K562 (cell line): ENCODE results near the gene CSNK1D. TPM values are rescaled to one million over a fixed set of nuclear protein-coding genes. Genes with fewer than 3 reads are reported as not detected.

Experiments used
- ATAC-seq: fragments of 200-7000 bp; cut with Tn5 transposase; 3 replicates; pipeline ENCODE4 v1.9.1; 2020; ENCODE audit warnings: moderate library complexity
- BruUV-seq: library from RNA; stranded (reverse); fragments of 400-500 nt; replicated peaks from 2 replicates; lab custom pipeline; 2021; lab: Mats Ljungman, UMichigan
- CTCF ChIA-PET: fragments of 300-600 bp; formaldehyde crosslinking; extraction: SDS; loops from one replicate; lab custom pipeline; 2021; ENCODE audit warnings: low intra/inter-chr PET ratio; lab: Yijun Ruan, JAX
- POLR2A ChIA-PET: fragments of 300-600, 350-650 bp; sonication (Branson Sonifier 250); formaldehyde crosslinking; extraction: SDS; loops from one replicate; lab custom pipeline; 2021; ENCODE audit warnings: antibody characterized with exemption, inconsistent platforms; lab: Yijun Ruan, JAX
- DNase-seq, 4 experiments: peaks; one replicate each; pipeline versions ENCODE4 v3.0.0 to v3.0.0-alpha.2; 2011 to 2018; ENCODE audit warnings: low spot score in 3 of 4, mixed read lengths in 3 of 4; ENCODE audit errors: extremely low read depth in 1 of 4
- FAIRE-seq: peaks from 2 replicates; lab custom pipeline; 2011; peaks lifted over from hg19 to GRCh38; lab: Jason Lieb, UNC
- H2AFZ ChIP-seq: 2 replicates; pipeline ENCODE4 v1.6.0; 2011; ENCODE audit warnings: low read depth, low read length, control low read depth, inconsistent platforms
- H3K27ac ChIP-seq: fragments of 200-600 bp; 3 replicates; pipeline ENCODE4 v1.8.0; 2011; ENCODE audit warnings: low read depth, mild to moderate bottlenecking, control low read depth, inconsistent platforms, low read length, moderate library complexity, mixed read lengths; ENCODE audit errors: extremely low read depth
- H3K27me3 ChIP-seq, 2 experiments: fragments of 300-600 bp in 1 of 2; 2 replicates in 1 of 2; 3 replicates in 1 of 2; pipeline versions ENCODE4 v1.6.0 to v1.8.0; 2011; ENCODE audit warnings: inconsistent platforms in 2 of 2, low read length in 2 of 2, mild to moderate bottlenecking in 1 of 2, mixed read lengths in 1 of 2, moderate library complexity in 1 of 2; ENCODE audit not compliant: control insufficient read depth in 2 of 2, insufficient read depth in 2 of 2
- H3K36me3 ChIP-seq: fragments of 300-600 bp; 3 replicates; pipeline ENCODE4 v1.8.0; 2011; ENCODE audit warnings: mild to moderate bottlenecking, low read length, inconsistent platforms; ENCODE audit not compliant: control insufficient read depth, insufficient read depth
- H3K4me1 ChIP-seq, 2 experiments: fragments of 200-600 bp in 1 of 2; replicated peaks in 1 of 2; 2 replicates in 1 of 2; 3 replicates in 1 of 2; pipeline versions ENCODE4 v1.5.1 to v1.8.0; 2011; ENCODE audit warnings: inconsistent platforms in 2 of 2, low read length in 2 of 2, mild to moderate bottlenecking in 1 of 2, mixed read lengths in 1 of 2, moderate library complexity in 1 of 2; ENCODE audit not compliant: control insufficient read depth in 2 of 2, insufficient read depth in 2 of 2
- H3K4me2 ChIP-seq: 2 replicates; pipeline ENCODE4 v1.6.1; 2011; ENCODE audit warnings: low read length, control low read depth, inconsistent platforms, mixed read lengths; ENCODE audit not compliant: insufficient read depth
- H3K4me3 ChIP-seq: fragments of 200-600 bp; sonication (generic), shearing (Covaris generic); 2 replicates; pipeline ENCODE4 v1.5.1; 2016; ENCODE audit warnings: control low read depth, inconsistent platforms
- H3K79me2 ChIP-seq: fragments of 200-600 bp; 3 replicates; pipeline ENCODE4 v1.8.0; 2011; ENCODE audit warnings: low read length, inconsistent platforms; ENCODE audit not compliant: control insufficient read depth, insufficient read depth
- H3K9ac ChIP-seq, 2 experiments: 2 replicates each; pipeline versions ENCODE4 v1.6.0 to v1.6.1; 2011; ENCODE audit warnings: low read depth in 2 of 2, low read length in 2 of 2, control low read depth in 1 of 2, inconsistent platforms in 1 of 2, mild to moderate bottlenecking in 1 of 2, mixed read lengths in 1 of 2; ENCODE audit not compliant: insufficient read depth in 1 of 2
- H3K9me1 ChIP-seq: one replicate; pipeline ENCODE4 v1.6.0; 2011; ENCODE audit warnings: inconsistent platforms, mild to moderate bottlenecking, low read length, moderate library complexity; ENCODE audit not compliant: control insufficient read depth, insufficient read depth
- H3K9me3 ChIP-seq: replicated peaks from 2 replicates; pipeline ENCODE4 v1.5.1; 2011; ENCODE audit warnings: low read depth, low read length, inconsistent platforms; ENCODE audit not compliant: control insufficient read depth, insufficient read depth
- H4K20me1 ChIP-seq: replicated peaks from 2 replicates; pipeline ENCODE4 v1.6.1; 2011; ENCODE audit warnings: low read length, inconsistent platforms, mixed read lengths; ENCODE audit not compliant: control insufficient read depth, insufficient read depth
- ELF2 ChIP-seq: fragments of 250-450 bp; sonication (Bioruptor Pico); IDR thresholded peaks from 2 replicates; pipeline ENCODE4 v1.5.0; 2021; ENCODE audit warnings: mild to moderate bottlenecking
- ESRRA ChIP-seq: fragments of 450-650 bp; IDR thresholded peaks from 2 replicates; pipeline ENCODE4 v1.6.1; 2014; ENCODE audit warnings: low read depth, mild to moderate bottlenecking, moderate library complexity, borderline replicate concordance
- FOSL1 ChIP-seq: fragments of 200-800 bp; sonication (Bioruptor generic); conservative IDR thresholded peaks from 2 replicates; pipeline ENCODE4 v1.6.1; 2016; ENCODE audit warnings: missing genetic modification characterization, missing compliant biosample characterization
- HCFC1 ChIP-seq: IDR thresholded peaks from 2 replicates; pipeline ENCODE4 v1.6.1; 2012; ENCODE audit warnings: low read depth, low read length, improper control_type of control experiment
- HMG20A ChIP-seq: fragments of 450-650 bp; formaldehyde crosslinking; conservative IDR thresholded peaks from 2 replicates; pipeline ENCODE4 v1.4.0; 2020; ENCODE audit warnings: mild to moderate bottlenecking, mixed read lengths
- MAZ ChIP-seq, 2 experiments: fragments of 450-650 bp in 1 of 2; sonication (generic) in 1 of 2; formaldehyde crosslinking; IDR thresholded peaks in 1 of 2; conservative IDR thresholded peaks in 1 of 2; 2 replicates each; pipeline versions ENCODE4 v1.4.0 to v1.5.0; 2020; ENCODE audit warnings: mild to moderate bottlenecking in 1 of 2, missing genetic modification reagents in 1 of 2
- POLR2G ChIP-seq: fragments of 200-400 bp; formaldehyde crosslinking; IDR thresholded peaks from 2 replicates; pipeline ENCODE4 v1.6.1; 2017; ENCODE audit warnings: low read depth, mild to moderate bottlenecking, antibody characterized with exemption, low read length, moderate library complexity
- RAD21 ChIP-seq, 2 experiments: fragments of 250-450 bp in 1 of 2; fragments of 450-650 bp in 1 of 2; sonication (Bioruptor Pico) in 1 of 2; formaldehyde crosslinking in 1 of 2; IDR thresholded peaks in 1 of 2; conservative IDR thresholded peaks in 1 of 2; 2 replicates each; pipeline versions ENCODE4 v1.4.0 to v1.8.0; 2020 to 2022; ENCODE audit warnings: mild to moderate bottlenecking in 2 of 2, moderate library complexity in 1 of 2
- RBFOX2 ChIP-seq: fragments of 200-400 bp; formaldehyde crosslinking; IDR thresholded peaks from 2 replicates; pipeline ENCODE4 v1.6.1; 2017; ENCODE audit warnings: low read depth, mild to moderate bottlenecking, low read length, moderate library complexity
- RCOR1 ChIP-seq, 2 experiments: IDR thresholded peaks; 2 replicates each; pipeline ENCODE4 v1.6.1; 2012; ENCODE audit warnings: low read depth in 2 of 2, low read length in 2 of 2, borderline replicate concordance in 1 of 2, improper control_type of control experiment in 1 of 2
- SMAD1 ChIP-seq: fragments of 150-350 bp; IDR thresholded peaks from 2 replicates; pipeline ENCODE4 v1.6.1; 2014; ENCODE audit warnings: low read length, low read depth; ENCODE audit not compliant: partially characterized antibody
- SMC3 ChIP-seq: conservative IDR thresholded peaks from 2 replicates; pipeline ENCODE4 v1.6.1; 2011; ENCODE audit warnings: low read depth, low read length, improper control_type of control experiment; ENCODE audit not compliant: insufficient read depth
- TAF7 ChIP-seq: fragments of 450-650 bp; IDR thresholded peaks from 2 replicates; pipeline ENCODE4 v1.6.1; 2016; ENCODE audit warnings: missing genetic modification characterization, missing compliant biosample characterization
- U2AF1 ChIP-seq: fragments of 200-400 bp; formaldehyde crosslinking; optimal IDR thresholded peaks from 2 replicates; pipeline ENCODE3; 2017; ENCODE audit warnings: mild to moderate bottlenecking, low read depth, low read length, moderate library complexity
- WGBS: fragments of 100-300 bp; shearing (Covaris generic); methylation state at CpG from one replicate; pipeline ENCODE4 v1.1.6; 2016; ENCODE audit warnings: low coverage, mixed read lengths; ENCODE audit not compliant: insufficient coverage; ENCODE audit errors: missing lambda C conversion rate; 5-methylcytosine and 5-hydroxymethylcytosine counted together
- in situ Hi-C: fragments of 300-500 bp; cut with MboI; formaldehyde crosslinking; loops from 4 replicates; pipeline ENCODE4 v1.15.0; 2018; ENCODE audit warnings: inconsistent platforms, mixed read lengths
- intact Hi-C: fragments of 100-400 bp; cut with micrococcal nuclease; formaldehyde crosslinking; loops from 2 replicates; pipeline ENCODE4 v1.14.2; 2022
- polyA plus RNA-seq, 8 experiments: library from polyadenylated mRNA; depleted of rRNA in 4 of 8; stranded (reverse) in 5 of 8; unstranded in 3 of 8; fragments of >200 nt; fragmentation: Nextera tagmentation in 2 of 8; fragmentation: Illumina TruSeq in 1 of 8; extraction: Ambion mirVana in 2 of 8; extraction: Trizol in 1 of 8; gene quantifications; 2 replicates each; pipeline versions ENCODE4 v1.2.1 to v1.2.3, GENCODE V29; 2011 to 2014; ENCODE audit warnings: inconsistent platforms in 1 of 8, missing spikeins in 1 of 8
- total RNA-seq, 7 experiments: library from RNA; depleted of rRNA in 6 of 7; stranded (reverse); fragments of >200 nt in 6 of 7; fragmentation: Illumina TruSeq in 2 of 7; extraction: Trizol in 2 of 7; gene quantifications; 2 replicates each; pipeline versions ENCODE4 v1.2.1 to v1.2.3, GENCODE V29; 2011 to 2021; ENCODE audit warnings: low replicate concordance in 1 of 7
- TF ChIP-seq, protein P1 (sequence below): sonication (generic); formaldehyde crosslinking; IDR thresholded peaks from 2 replicates; pipeline ENCODE4 v1.8.0; 2022; ENCODE audit warnings: missing genetic modification reagents, mild to moderate bottlenecking, moderate library complexity, borderline replicate concordance
- TF ChIP-seq, protein P2 (sequence below): sonication (generic); formaldehyde crosslinking; IDR thresholded peaks from 2 replicates; pipeline ENCODE4 v1.8.1; 2023; ENCODE audit warnings: mild to moderate bottlenecking, missing genetic modification reagents
- TF ChIP-seq, protein P3 (sequence below): fragments of 450-650 bp; IDR thresholded peaks from 2 replicates; pipeline ENCODE4 v1.6.1; 2016; ENCODE audit warnings: mild to moderate bottlenecking

Gene CSNK1D
- total and polyA plus RNA-seq, 9 of the 15 experiments (the other 6 are each of a cell fraction or from before 2014, with no cell fraction given): 6.5 to 133 (median 41.3) TPM

DNA sequence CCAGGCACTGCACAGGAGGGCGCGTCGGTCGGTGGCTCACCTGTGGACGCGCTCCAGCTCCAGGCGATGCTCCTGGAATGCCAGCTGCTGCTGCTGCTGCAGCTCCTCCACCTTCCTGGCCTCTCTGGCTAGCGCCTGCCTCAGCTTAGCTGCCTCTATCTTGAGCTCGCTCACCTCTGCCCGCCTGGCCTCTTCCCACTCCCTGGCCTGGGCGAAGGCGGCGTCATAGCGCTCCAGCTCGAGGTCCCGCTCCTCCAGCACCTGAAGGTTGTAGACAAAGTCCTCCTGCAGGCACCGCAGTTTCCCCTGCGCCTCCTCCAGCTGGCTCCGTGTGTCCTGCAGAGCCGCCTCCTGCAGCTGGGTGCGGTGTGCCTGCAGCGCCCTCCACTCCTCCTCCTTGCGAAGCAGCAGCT is 72.0 kb downstream of the CSNK1D start:
- no peak for ATAC-seq
- Histone ChIP-seq H3K27ac (peak overlapping the region; percentile 80), H3K4me2 (no peak overlapping the region; the same call in 1 of the 2 replicates), H2AFZ (no peak overlapping the region), H3K79me2 (peaks cover 10% of the 10 kb centered on the region; the same call in 1 of the 3 replicates), H3K27me3 (no peaks in the 10 kb centered on the region), H3K4me1 (peaks cover 50 to 58% of the 10 kb centered on the region in 2 experiments), H3K9ac (peak overlapping the region; percentile 60 to 86; a peak in 3 of 4 replicates), H4K20me1 (no peaks in the 10 kb centered on the region), H3K4me3 (no peak overlapping the region), H3K36me3 (peaks cover 34% of the 10 kb centered on the region; the same call in 2 of the 3 replicates), H3K9me1 (peaks cover 8% of the 10 kb centered on the region), H3K9me3 (no peaks in the 10 kb centered on the region; the same call in 1 of the 2 replicates)
- ChIA-PET CTCF (no interaction called here), POLR2A (interaction anchor here (0.6 to 1.9 kb wide), 7 partner anchors 10 to 535 kb away, joined by 3 to 11 read pairs (median 4); partner anchors contain the start of genes CCDC57 and FASN)
- in situ Hi-C loops (no loop called here), intact Hi-C loops (no loop called here)
- WGBS: 93% methylated on average over 23 of the region's 23 CpGs
- DNase-seq: no peak
- BruUV-seq: no TSS peak
- no peak for FAIRE-seq
- TF ChIP-seq HMG20A (CRISPR knock-in tag) (no peak), MAZ (CRISPR knock-in tag; conservative IDR thresholded peaks at IDR 0.05 in 1 of 2, IDR thresholded peaks at IDR 0.05 in 1 of 2) (0 out of 4 replicates have a peak, but pooled peaks of 1 of the 2 experiments have one; percentile 1), FOSL1 (tag) (no peak), TAF7 (tag) (no peak), HCFC1 (no peak), RCOR1 (IDR thresholded peaks at IDR 0.05; ENCODE audit: borderline replicate concordance in 1 of 2, low read depth in 2 of 2, low read length in 2 of 2) (no peak), ELF2 (CRISPR knock-in tag) (no peak), POLR2G (peak; percentile 24), SMAD1 (no peak), RBFOX2 (0 out of 2 replicates have a peak, but pooled peaks have one; percentile 24), RAD21 (CRISPR knock-in tag; conservative IDR thresholded peaks at IDR 0.05 in 1 of 2, IDR thresholded peaks at IDR 0.05 in 1 of 2) (no peak), SMC3 (no peak), ESRRA (no peak), U2AF1 (no peak)
- TF ChIP-seq, protein P1, sequence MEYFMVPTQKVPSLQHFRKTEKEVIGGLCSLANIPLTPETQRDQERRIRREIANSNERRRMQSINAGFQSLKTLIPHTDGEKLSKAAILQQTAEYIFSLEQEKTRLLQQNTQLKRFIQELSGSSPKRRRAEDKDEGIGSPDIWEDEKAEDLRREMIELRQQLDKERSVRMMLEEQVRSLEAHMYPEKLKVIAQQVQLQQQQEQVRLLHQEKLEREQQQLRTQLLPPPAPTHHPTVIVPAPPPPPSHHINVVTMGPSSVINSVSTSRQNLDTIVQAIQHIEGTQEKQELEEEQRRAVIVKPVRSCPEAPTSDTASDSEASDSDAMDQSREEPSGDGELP: peak; percentile 47; the same call in 1 of the 2 replicates
- TF ChIP-seq, protein P2, sequence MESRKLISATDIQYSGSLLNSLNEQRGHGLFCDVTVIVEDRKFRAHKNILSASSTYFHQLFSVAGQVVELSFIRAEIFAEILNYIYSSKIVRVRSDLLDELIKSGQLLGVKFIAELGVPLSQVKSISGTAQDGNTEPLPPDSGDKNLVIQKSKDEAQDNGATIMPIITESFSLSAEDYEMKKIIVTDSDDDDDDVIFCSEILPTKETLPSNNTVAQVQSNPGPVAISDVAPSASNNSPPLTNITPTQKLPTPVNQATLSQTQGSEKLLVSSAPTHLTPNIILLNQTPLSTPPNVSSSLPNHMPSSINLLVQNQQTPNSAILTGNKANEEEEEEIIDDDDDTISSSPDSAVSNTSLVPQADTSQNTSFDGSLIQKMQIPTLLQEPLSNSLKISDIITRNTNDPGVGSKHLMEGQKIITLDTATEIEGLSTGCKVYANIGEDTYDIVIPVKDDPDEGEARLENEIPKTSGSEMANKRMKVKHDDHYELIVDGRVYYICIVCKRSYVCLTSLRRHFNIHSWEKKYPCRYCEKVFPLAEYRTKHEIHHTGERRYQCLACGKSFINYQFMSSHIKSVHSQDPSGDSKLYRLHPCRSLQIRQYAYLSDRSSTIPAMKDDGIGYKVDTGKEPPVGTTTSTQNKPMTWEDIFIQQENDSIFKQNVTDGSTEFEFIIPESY (CRISPR knock-in tag): peak; percentile 92
- TF ChIP-seq, protein P3, sequence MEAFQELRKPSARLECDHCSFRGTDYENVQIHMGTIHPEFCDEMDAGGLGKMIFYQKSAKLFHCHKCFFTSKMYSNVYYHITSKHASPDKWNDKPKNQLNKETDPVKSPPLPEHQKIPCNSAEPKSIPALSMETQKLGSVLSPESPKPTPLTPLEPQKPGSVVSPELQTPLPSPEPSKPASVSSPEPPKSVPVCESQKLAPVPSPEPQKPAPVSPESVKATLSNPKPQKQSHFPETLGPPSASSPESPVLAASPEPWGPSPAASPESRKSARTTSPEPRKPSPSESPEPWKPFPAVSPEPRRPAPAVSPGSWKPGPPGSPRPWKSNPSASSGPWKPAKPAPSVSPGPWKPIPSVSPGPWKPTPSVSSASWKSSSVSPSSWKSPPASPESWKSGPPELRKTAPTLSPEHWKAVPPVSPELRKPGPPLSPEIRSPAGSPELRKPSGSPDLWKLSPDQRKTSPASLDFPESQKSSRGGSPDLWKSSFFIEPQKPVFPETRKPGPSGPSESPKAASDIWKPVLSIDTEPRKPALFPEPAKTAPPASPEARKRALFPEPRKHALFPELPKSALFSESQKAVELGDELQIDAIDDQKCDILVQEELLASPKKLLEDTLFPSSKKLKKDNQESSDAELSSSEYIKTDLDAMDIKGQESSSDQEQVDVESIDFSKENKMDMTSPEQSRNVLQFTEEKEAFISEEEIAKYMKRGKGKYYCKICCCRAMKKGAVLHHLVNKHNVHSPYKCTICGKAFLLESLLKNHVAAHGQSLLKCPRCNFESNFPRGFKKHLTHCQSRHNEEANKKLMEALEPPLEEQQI: no peak
